ENCODE results near the gene ZDHHC14. TPM values are rescaled to one million over a fixed set of nuclear protein-coding genes. Genes with fewer than 3 reads are reported as not detected.
A peak's percentile ranks its signal among the peaks of the same experiment; 100 is the strongest.
"Not testable (repeated sequence)": the region's sequence is repeated elsewhere in the genome, so short reads cannot be mapped to it uniquely, and the experiment has no call there.

ZDHHC14 gene
- 19.1 TPM for polyA plus RNA-seq (ENCODE audit: insufficient read length)
- long read RNA-seq, donor 1, full-length matches to known transcripts, result 7 of 7 reads
- long read RNA-seq, donor 1, partial matches to known transcripts, result 0 of 7 reads
- long read RNA-seq, donor 1, other reads (novel, unspliced or antisense), result 0 of 7 reads
- long read RNA-seq, donor 2, full-length matches to known transcripts, result 5 of 5 reads
- long read RNA-seq, donor 2, partial matches to known transcripts, result 0 of 5 reads
- long read RNA-seq, donor 2, other reads (novel, unspliced or antisense), result 0 of 5 reads
- long read RNA-seq, donor 3, full-length matches to known transcripts, result 3 of 3 reads
- long read RNA-seq, donor 3, partial matches to known transcripts, result 0 of 3 reads
- long read RNA-seq, donor 3, other reads (novel, unspliced or antisense), result 0 of 3 reads
- long read RNA-seq, donor 4, result 0 reads
- long read RNA-seq, donor 5, full-length matches to known transcripts, result 2 of 2 reads
- long read RNA-seq, donor 5, partial matches to known transcripts, result 0 of 2 reads
- long read RNA-seq, donor 5, other reads (novel, unspliced or antisense), result 0 of 2 reads
- long read RNA-seq, donor 6, full-length matches to known transcripts, result 3 of 3 reads
- long read RNA-seq, donor 6, partial matches to known transcripts, result 0 of 3 reads
- long read RNA-seq, donor 6, other reads (novel, unspliced or antisense), result 0 of 3 reads
- long read RNA-seq, donor 7, full-length matches to known transcripts, result 4 of 4 reads
- long read RNA-seq, donor 7, partial matches to known transcripts, result 0 of 4 reads
- long read RNA-seq, donor 7, other reads (novel, unspliced or antisense), result 0 of 4 reads
- long read RNA-seq, donor 8, result 0 reads

GRCh38 chr6:157380779-157381561, at the start of gene ZDHHC14:
Gene ZDHHC14 (plus strand): TSS chr6:157381190.
- DNase-seq, result peak; percentile 75

- DNase-seq, result no peak
These were observed 48.2 kb upstream of the ZDHHC14 start for GRCh38 chr6:157332813-157333212.

GRCh38 chr6:157333537-157333936, 47.5 kb upstream of the ZDHHC14 start:
- DNase-seq, result no peak

- DNase-seq, result no peak
These were observed 47.0 kb upstream of the ZDHHC14 start for GRCh38 chr6:157333956-157334355.

GRCh38 chr6:157335829-157336228, 45.2 kb upstream of the ZDHHC14 start:
- DNase-seq, result no peak

GRCh38 chr6:157337276-157337675, 43.7 kb upstream of the ZDHHC14 start:
- not testable (repeated sequence) for DNase-seq

GRCh38 chr6:157337751-157338150, 43.2 kb upstream of the ZDHHC14 start:
- DNase-seq, result no peak

- DNase-seq, result no peak
These were observed 41.6 kb upstream of the ZDHHC14 start for GRCh38 chr6:157339432-157339831.

- no peak for DNase-seq
These were observed 37.3 kb upstream of the ZDHHC14 start for GRCh38 chr6:157343732-157344131.

- DNase-seq, result no peak
These were observed 34.6 kb upstream of the ZDHHC14 start for GRCh38 chr6:157346373-157346772.

- no peak for DNase-seq
These were observed 22.7 kb upstream of the ZDHHC14 start for GRCh38 chr6:157358287-157358686.

GRCh38 chr6:157361886-157362285, 19.1 kb upstream of the ZDHHC14 start:
- DNase-seq, result no peak

GRCh38 chr6:157364705-157365104, 16.3 kb upstream of the ZDHHC14 start:
- DNase-seq, result no peak

- no peak for DNase-seq
These were observed 14.3 kb upstream of the ZDHHC14 start for GRCh38 chr6:157366648-157367047.

- no peak for DNase-seq
These were observed 12.5 kb upstream of the ZDHHC14 start for GRCh38 chr6:157368359-157369049.

- no peak for DNase-seq
These were observed 10.2 kb upstream of the ZDHHC14 start for GRCh38 chr6:157370755-157371154.

GRCh38 chr6:157372501-157373280, 8.3 kb upstream of the ZDHHC14 start:
- DNase-seq, result no peak

GRCh38 chr6:157374889-157375443, 6.0 kb upstream of the ZDHHC14 start:
- no peak for DNase-seq

- DNase-seq, result no peak
These were observed 4.7 kb upstream of the ZDHHC14 start for GRCh38 chr6:157376241-157376640.

GRCh38 chr6:157376706-157377230, 4.2 kb upstream of the ZDHHC14 start:
- DNase-seq, result no peak

All from left kidney (tissue), 8 donors.